IPS-NIHi7 (cell line): ENCODE results near the gene STXBP4.
"Not testable (repeated sequence)": the region's sequence is repeated elsewhere in the genome, so short reads cannot be mapped to it uniquely, and the experiment has no call there.

Source experiments
- DNase-seq: peaks from one replicate; pipeline ENCODE4 v3.0.0; 2012; ENCODE audit warnings: mixed read lengths; ENCODE audit errors: extremely low spot score

The STXBP4 gene

GRCh38 chr17:55056526-55056925 lies 88.0 kb downstream of the STXBP4 start:
- no peak for DNase-seq

GRCh38 chr17:55057184-55057583 lies 88.6 kb downstream of the STXBP4 start:
- no peak for DNase-seq

- no peak for DNase-seq
Measured at GRCh38 chr17:55059724-55060123, 91.2 kb downstream of the STXBP4 start.

- no peak for DNase-seq
Measured at GRCh38 chr17:55062921-55063320, 94.4 kb downstream of the STXBP4 start.

DNA sequence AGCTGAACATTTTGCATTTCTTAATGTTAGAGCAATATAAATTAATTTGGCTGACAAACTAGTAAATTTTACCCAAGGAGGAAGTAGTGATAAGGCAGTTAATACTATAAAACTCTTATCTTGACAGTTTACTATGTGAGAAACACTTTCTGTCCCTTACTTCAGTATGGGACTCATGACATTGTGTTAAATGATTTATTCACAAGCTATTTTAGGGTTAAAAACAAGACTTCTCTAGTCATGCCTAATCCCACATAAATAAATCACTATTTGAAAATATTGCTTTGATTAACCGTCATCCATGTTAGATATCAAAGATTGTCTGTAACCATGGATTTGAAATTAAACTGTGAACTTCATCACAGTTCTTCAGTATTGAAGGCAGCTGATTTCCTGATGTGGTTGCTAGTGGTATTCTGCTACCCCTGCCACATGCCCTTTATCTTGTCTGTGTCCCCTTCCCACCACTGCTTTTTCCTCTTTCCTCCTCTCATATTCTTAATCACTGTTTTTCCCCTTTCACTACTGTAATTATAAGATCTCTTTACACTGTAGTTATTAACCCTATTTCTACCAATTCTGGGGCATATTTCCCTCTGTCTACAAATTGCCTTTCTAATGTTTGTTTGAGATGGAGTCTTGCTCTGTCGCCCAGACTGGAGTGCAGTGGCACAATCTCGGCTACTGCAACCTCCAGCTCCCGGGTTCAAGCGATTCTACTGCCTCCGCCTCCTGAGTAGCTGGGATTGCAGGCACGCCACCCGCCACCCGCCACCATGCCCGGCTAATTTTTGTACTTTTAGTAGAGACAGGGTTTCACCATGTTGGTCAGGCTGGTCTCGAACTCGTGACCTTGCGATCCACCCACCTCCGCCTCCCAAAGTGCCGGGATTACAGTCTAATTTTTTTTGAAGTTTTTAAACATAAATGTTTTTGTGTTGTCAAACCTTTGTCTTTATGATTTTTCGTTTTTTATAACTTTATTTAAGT lies 95.6 kb downstream of the STXBP4 start:
- DNase-seq = no peak

DNA sequence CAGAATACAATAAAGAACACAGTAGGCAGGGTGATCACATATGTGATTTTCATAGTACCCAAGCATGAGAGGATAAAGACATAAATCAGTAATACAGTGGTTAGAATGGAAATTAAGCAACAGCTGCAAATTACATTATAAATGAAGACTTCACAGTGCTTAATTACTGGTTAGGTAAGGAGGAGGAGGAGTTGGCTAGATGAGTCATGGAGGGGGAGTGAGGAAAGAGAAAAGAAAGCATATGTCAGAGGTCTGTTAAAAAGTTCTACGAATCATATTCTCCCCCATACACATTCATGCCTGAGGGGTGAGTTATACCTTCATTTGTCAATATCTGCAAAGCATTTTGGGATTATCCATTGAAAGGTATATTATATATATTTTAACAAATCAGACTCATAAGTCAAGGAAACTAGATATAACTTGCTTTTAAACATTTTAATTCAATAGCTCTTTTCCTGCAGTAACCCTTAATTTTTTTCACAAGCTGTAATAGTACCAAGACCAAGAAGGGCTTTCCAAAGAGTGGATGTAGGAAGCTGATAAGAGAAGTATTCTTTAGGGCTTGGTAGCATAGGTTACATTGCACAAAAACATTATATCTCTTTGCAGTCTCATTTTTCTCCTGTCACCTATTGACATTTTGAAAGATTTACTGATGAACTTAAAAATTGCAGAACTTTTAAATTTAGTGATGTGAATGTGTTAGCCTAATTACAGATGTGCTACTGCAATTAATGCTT lies 99.3 kb downstream of the STXBP4 start:
- no peak for DNase-seq

GRCh38 chr17:55068862-55069811 lies 100.6 kb downstream of the STXBP4 start:
- no peak for DNase-seq

GRCh38 chr17:55069983-55070529 lies 101.5 kb downstream of the STXBP4 start:
- DNase-seq = no peak

DNA sequence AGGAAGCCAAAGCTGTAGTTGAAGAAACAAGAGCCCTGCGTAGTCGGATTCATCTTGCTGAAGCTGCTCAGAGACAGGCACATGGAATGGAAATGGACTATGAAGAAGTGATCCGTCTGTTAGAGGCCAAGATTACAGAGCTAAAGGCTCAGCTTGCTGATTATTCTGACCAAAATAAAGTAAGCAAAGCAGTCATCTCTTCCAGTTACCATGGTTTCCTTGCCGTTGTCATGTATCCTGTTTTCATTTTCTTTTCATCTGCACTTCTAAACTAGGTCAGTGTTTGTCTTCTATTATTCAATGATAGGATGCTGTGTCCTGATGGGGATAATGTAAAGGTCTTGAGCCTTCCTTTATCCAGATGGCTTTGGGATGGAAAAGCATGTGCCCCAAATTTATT lies 104.3 kb downstream of the STXBP4 start:
- DNase-seq = no peak

- not testable (repeated sequence) for DNase-seq
Measured at GRCh38 chr17:55073467-55073866, 104.9 kb downstream of the STXBP4 start.

DNA sequence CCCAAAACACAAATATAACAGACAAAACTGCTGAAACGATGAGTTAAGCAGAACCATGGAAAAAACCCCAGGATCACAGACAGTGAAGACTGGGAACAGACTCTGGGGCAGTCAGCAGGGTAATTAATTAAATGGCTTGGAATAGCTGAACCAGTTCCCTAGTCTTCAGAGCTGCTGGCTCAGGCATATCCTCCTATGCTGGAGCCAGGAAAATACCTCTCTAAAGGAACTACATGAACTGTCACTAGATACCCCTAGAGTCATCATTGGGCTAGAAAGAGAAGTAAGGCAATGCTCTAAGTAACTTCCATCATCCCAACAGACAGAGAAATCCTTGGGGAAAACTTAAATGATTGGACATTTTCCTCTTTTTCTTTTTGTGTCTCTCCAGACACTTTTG lies 113.0 kb downstream of the STXBP4 start:
- DNase-seq = no peak

- no peak for DNase-seq
Measured at GRCh38 chr17:55086635-55087058, 118.1 kb downstream of the STXBP4 start.

GRCh38 chr17:55089256-55089655 lies 120.7 kb downstream of the STXBP4 start:
- DNase-seq = no peak

- peak; percentile 10 for DNase-seq
Measured at GRCh38 chr17:55090079-55090492, 121.5 kb downstream of the STXBP4 start.

DNA sequence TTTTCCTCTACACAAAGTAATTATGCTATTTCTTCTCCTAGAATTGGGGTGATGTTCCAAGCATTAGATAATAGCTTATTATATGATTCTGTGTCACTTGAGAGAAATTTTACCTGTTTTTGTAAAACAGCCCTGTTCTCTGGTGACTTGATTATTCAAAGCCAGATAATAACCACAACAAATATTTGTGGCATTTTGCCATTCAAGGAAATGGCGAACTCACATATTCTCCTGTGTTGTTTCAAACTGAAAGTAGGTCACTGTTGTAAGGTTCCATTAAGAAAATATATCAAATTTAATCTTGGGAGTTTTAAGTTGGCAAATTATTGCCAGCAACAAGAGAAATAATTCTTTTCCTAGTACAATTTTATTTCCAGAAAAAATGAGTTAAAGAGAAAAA lies 124.8 kb downstream of the STXBP4 start:
- no peak for DNase-seq

- DNase-seq = no peak
Measured at GRCh38 chr17:55098765-55099164, 130.2 kb downstream of the STXBP4 start.

DNA sequence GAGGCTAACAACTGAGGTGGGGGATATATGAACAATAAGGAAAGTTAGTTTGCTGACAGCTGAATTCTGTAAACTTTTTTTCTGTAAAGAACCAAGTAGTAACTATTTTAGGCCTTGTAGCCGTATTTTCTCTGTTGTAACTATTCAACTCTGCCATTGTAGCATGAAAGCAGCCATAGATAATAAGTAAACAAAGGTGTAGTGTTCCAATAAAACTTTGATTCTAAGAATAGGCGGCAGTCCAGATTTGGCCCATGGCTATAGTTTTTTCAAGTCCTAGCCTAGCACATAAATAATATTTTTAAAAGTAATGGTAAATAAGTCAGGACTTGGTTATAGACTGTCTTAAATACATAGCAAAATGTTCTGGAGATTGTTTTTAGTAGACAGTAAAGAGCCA lies 142.0 kb downstream of the STXBP4 start:
- DNase-seq = no peak

DNA sequence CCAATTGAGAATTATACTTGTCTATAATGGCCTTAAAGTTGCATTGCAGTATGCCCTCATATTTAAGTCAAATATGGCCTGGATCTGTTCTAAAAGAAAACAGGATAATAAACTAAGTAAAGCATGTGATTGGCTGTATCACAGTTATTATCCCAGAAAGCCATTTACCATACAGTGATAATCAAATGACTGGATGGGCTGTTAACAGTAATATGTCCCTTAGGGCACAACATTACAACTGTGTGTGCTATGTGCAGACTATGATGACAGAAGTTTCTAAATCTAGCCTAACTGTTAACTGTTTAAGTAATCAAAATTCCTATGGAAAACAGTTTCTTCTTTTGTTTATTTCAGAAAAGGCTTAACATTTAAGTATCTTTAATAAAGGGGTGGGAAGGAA lies 145.7 kb downstream of the STXBP4 start:
- DNase-seq = no peak

GRCh38 chr17:55116440-55116914 lies 147.9 kb downstream of the STXBP4 start:
- no peak for DNase-seq

- no peak for DNase-seq
Measured at GRCh38 chr17:55117164-55117563, 148.6 kb downstream of the STXBP4 start.

GRCh38 chr17:55120651-55121050 lies 152.1 kb downstream of the STXBP4 start:
- no peak for DNase-seq
